ENCODE measurements around the gene EXD3. TPM values are rescaled to one million over a fixed set of nuclear protein-coding genes. Genes with fewer than 3 reads are reported as not detected.

EXD3 gene
- 44.5 TPM for total RNA-seq
- polyA plus RNA-seq (ENCODE audit: insufficient read depth, low read depth, low replicate concordance): 18.9 TPM
- long read RNA-seq, donor 1, partial matches to known transcripts: 0 of 4 reads
- long read RNA-seq, donor 1, other reads (novel, unspliced or antisense): 0 of 4 reads
- long read RNA-seq, donor 2, partial matches to known transcripts: 0 of 2 reads
- long read RNA-seq, donor 2, other reads (novel, unspliced or antisense): 0 of 2 reads
- long read RNA-seq, donor 3, partial matches to known transcripts: 0 of 4 reads
- long read RNA-seq, donor 3, other reads (novel, unspliced or antisense): 0 of 4 reads
- long read RNA-seq, donor 4, partial matches to known transcripts: 0 of 2 reads
- long read RNA-seq, donor 4, other reads (novel, unspliced or antisense): 0 of 2 reads
- long read RNA-seq, donor 5: 0 reads
- long read RNA-seq, donor 6, partial matches to known transcripts: 0 of 2 reads
- long read RNA-seq, donor 6, other reads (novel, unspliced or antisense): 0 of 2 reads
- long read RNA-seq, donor 7, partial matches to known transcripts: 12 of 65 reads
- long read RNA-seq, donor 7, other reads (novel, unspliced or antisense): 49 of 65 reads
- long read RNA-seq, donor 8, partial matches to known transcripts: 0 of 6 reads
- long read RNA-seq, donor 8, other reads (novel, unspliced or antisense): 0 of 6 reads
- long read RNA-seq, donor 9, partial matches to known transcripts: 0 of 2 reads
- long read RNA-seq, donor 9, other reads (novel, unspliced or antisense): 0 of 2 reads
- long read RNA-seq, donor 10, partial matches to known transcripts: 0 of 2 reads
- long read RNA-seq, donor 10, other reads (novel, unspliced or antisense): 0 of 2 reads

GRCh38 chr9:137422604-137423513 is at the start of gene EXD3, which contains the start of gene NOXA1:
EXD3 (minus strand) TSS chr9:137423162; CDS start chr9:137395357, 27,805 bp downstream.
NOXA1 (plus strand) TSS chr9:137423393; CDS start chr9:137423530, 137 bp downstream.
- intact Hi-C loops (cut with DNase I): no loop called here
- Histone ChIP-seq H3K27me3 (ENCODE audit: control insufficient read depth, insufficient read depth, low read length) (no peaks in the 10 kb centered on the region), H3K4me3 (ENCODE audit: low read length in 3 of 3) (peak within 1 kb of the TSS; percentile 67 to 81 (median 76)), H3K4me1 (ENCODE audit: control insufficient read depth in 2 of 3, insufficient read depth in 2 of 3, low read depth in 1 of 3, low read length in 3 of 3) (peaks cover 0 to 11% (median 4%) of the 10 kb centered on the region in 3 donors), H3K27ac (ENCODE audit: low read depth in 2 of 2, low read length in 2 of 2) (peak within 1 kb of the TSS; percentile 43 to 77), H3K9me3 (ENCODE audit: control insufficient read depth in 2 of 3, insufficient read depth in 1 of 3, low read length in 3 of 3) (no peaks in the 10 kb centered on the region), H3K9ac (ENCODE audit: low read length in 3 of 3) (peak within 1 kb of the TSS; percentile 42 to 55 (median 44)), H3K36me3 (ENCODE audit: control insufficient read depth in 2 of 3, insufficient read depth in 3 of 3, low read length in 3 of 3) (no peaks in the 10 kb centered on the region)
- FAIRE-seq (no peak), DNase-seq (peak; percentile 94 to 98 (median 96))
- peak; percentile 64 for TF ChIP-seq CTCF (IDR thresholded peaks at IDR 0.05; ENCODE audit: borderline replicate concordance, extremely low read depth, insufficient read depth)

- Histone ChIP-seq H3K4me3 (ENCODE audit: low read length in 3 of 3) (no peak overlapping the region), H3K27ac (ENCODE audit: low read depth in 2 of 2, low read length in 2 of 2) (no peak overlapping the region), H3K36me3 (ENCODE audit: control insufficient read depth in 2 of 3, insufficient read depth in 3 of 3, low read length in 3 of 3) (no peaks in the 10 kb centered on the region), H3K9me3 (ENCODE audit: control insufficient read depth in 2 of 3, insufficient read depth in 1 of 3, low read length in 3 of 3) (peaks cover 0 to 5% (median 2%) of the 10 kb centered on the region in 3 donors), H3K9ac (ENCODE audit: low read length in 3 of 3) (no peak overlapping the region), H3K27me3 (ENCODE audit: control insufficient read depth, insufficient read depth, low read length) (no peaks in the 10 kb centered on the region), H3K4me1 (ENCODE audit: control insufficient read depth in 2 of 3, insufficient read depth in 2 of 3, low read depth in 1 of 3, low read length in 3 of 3) (no peaks in the 10 kb centered on the region)
- peak in 1 of 5 donors; percentile 39 for DNase-seq
- FAIRE-seq: no peak
- no peak for TF ChIP-seq CTCF (IDR thresholded peaks at IDR 0.05; ENCODE audit: borderline replicate concordance, extremely low read depth, insufficient read depth)
- intact Hi-C loops (cut with DNase I): no loop called here
Measured at GRCh38 chr9:137470785-137471184, 47.8 kb upstream of the EXD3 start.

- H3K36me3 ChIP-seq (ENCODE audit: control insufficient read depth in 2 of 3, insufficient read depth in 3 of 3, low read length in 3 of 3): no peaks in the 10 kb centered on the region
- H3K9ac ChIP-seq (ENCODE audit: low read length in 3 of 3): no peak overlapping the region
- TF ChIP-seq CTCF (IDR thresholded peaks at IDR 0.05; ENCODE audit: borderline replicate concordance, extremely low read depth, insufficient read depth): no peak
- DNase-seq (peak in 2 of 5 donors; percentile 25 to 33), FAIRE-seq (no peak)
- intact Hi-C loops (cut with DNase I): no loop called here
- no peak overlapping the region for H3K27ac ChIP-seq (ENCODE audit: low read depth in 2 of 2, low read length in 2 of 2)
- H3K27me3 ChIP-seq (ENCODE audit: control insufficient read depth, insufficient read depth, low read length): no peaks in the 10 kb centered on the region
- H3K4me1 ChIP-seq (ENCODE audit: control insufficient read depth in 2 of 3, insufficient read depth in 2 of 3, low read depth in 1 of 3, low read length in 3 of 3): no peaks in the 10 kb centered on the region
- H3K9me3 ChIP-seq (ENCODE audit: control insufficient read depth in 2 of 3, insufficient read depth in 1 of 3, low read length in 3 of 3): no peaks in the 10 kb centered on the region
- no peak overlapping the region for H3K4me3 ChIP-seq (ENCODE audit: low read length in 3 of 3)
Measured at GRCh38 chr9:137467896-137468295, 44.9 kb upstream of the EXD3 start.
